Eye (tissue), 1 donor: ENCODE data around the gene MACO1.
"Not testable (repeated sequence)": the region's sequence is repeated elsewhere in the genome, so short reads cannot be mapped to it uniquely, and the experiment has no call there.

Source experiments
- DNase-seq: peaks from one replicate; pipeline ENCODE4 v3.0.0-alpha.2; 2015

MACO1 gene

GRCh38 chr1:25425098-25426085 is 5.3 kb upstream of the MACO1 start:
- no peak for DNase-seq

- no peak for DNase-seq
Observed at GRCh38 chr1:25427696-25428095, 3.0 kb upstream of the MACO1 start.

DNA sequence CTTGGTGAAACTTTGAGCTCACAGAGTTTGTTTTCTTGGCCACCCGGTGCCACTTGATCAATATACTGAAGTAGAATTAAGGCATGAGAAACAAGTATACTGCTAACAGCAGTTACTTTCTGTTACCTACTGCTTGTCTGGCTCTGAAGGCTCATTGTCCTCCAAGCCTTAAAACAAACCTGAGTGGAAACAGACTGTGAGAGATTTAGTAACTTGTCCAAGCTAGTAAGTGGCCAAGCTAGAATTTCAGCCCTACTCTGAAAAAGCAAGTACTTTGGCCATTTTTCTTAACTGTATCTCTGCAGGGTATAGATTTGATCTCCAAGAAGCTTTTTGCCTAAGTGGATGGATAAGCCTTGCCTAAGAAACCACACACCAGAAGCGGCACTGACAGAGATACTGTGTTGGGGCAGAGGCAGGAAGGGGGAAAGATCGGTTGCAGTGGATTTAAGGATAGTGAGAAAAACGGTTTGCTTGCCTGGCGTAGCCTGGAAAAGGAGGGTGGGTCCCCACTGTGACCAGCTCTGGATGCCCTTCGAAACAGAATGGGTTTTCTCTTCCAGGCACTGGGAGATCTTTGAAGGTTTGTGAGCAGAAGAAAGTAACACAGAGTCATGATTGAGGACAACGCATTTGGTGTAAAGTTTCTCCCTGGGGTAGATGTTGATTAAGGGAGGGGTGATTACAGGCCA is 2.1 kb upstream of the MACO1 start:
- DNase-seq = no peak

- peak; percentile 44 for DNase-seq
Observed at GRCh38 chr1:25430967-25431881, 527 bp downstream of the MACO1 start.

GRCh38 chr1:25431955-25432719 is 1.4 kb downstream of the MACO1 start:
- DNase-seq = no peak

- no peak for DNase-seq
Observed at GRCh38 chr1:25432749-25433388, 2.2 kb downstream of the MACO1 start.

- DNase-seq = no peak
Observed at GRCh38 chr1:25433389-25434186, 2.9 kb downstream of the MACO1 start.

DNA sequence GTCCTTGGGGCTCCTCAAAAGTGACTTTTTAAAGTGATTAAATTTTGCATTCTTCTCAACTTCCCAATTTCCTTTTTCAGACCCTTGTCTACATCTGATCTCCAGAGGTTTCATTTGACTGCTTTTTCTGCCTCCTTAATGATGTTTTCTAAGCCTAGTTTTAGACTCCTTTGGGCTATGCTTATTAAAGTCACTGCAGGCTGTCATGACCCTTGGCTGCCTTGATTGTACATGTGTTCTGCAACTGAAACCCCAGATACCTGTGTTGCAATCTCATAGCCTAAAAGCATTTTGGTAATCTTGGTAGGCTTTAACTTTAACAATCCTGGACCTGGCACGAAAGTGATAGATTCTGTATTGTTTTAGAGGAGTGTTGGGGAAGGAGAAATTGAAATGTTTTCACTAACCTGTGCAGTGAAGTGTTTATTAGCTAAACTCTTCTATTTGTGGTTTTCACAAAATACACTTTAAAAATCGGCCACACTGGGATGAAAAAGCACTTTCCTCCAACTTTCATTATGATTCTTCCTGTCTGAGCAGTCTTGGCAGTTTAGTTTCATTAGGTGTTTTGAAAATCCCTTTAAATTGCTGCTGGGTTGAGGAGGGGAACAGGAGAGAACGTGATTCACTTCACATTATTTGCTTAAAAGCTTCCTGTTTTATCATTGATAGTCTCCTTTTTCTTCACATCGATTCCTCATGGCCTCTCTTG is 4.9 kb downstream of the MACO1 start:
- DNase-seq = no peak

- DNase-seq = no peak
Observed at GRCh38 chr1:25437672-25438071, 7.0 kb downstream of the MACO1 start.

DNA sequence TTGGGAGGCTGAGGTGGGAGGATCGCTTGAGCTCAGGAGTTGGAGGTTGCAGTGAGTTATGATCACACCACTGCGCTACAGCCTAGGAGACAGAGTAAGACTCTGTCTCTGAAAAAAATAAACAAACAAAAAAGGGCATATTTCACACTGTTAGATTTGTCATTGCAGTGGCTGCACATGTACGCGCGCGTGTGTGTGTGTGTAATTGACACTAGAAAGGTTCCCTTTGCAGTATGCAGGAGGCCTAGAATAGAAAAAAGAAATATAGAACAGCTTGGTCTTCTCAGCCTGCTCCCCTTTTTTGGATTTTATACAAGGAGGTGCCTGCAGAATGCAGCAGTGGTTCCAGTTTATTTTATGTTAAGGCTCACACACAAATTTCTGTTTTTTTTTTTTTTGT is 8.6 kb downstream of the MACO1 start:
- DNase-seq = no peak

GRCh38 chr1:25442178-25442577 is 11.5 kb downstream of the MACO1 start:
- no peak for DNase-seq

DNA sequence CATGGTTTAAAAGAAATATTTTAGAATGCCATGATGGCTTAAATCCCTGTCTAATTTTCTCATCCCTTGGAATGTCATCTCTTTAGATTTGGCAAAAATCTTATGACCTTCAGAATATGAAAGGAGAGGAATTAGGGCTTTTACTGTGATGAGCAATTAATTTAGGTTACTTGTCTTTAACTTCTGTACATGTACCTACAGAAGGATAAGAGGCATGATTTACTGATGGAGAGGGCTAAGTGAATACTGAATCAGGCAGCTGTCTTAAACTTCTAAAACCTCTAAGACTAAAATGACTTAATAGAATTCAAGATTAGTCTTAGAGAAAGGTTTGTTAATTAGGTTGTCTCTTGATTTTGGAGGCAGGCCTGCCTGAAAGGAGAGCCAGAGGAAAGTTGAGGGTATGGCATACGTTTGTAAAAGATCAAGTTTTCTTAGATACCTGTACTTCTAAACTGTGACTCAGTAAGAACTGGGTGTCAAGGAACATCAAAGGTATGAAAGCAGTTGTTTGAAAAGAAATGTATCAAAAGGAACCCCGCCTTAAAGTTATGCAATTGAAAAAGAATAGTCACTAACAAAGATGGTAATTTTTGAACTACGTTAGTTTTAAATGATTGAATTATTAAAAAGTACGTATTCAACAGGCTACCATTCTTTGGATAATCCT is 12.5 kb downstream of the MACO1 start:
- no peak for DNase-seq

DNA sequence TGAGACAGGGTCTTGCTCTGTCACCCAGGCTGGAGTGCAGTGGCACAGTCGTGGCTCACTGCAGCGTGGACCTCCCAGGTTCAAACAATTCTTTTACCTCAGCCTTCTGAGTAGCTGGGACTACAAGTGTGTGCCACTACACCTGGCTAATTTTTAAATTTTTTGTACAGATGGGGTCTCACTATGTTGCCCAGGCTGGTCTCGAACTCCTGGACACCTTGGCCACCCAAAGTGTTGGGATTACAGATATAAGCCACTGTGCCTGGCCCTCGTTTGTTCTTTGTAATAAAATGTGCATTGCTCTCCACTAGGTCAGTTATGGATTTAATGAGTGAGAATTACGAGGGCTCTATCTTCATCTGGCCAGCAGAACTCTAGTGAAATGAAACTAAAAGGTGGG is 13.9 kb downstream of the MACO1 start:
- DNase-seq = not testable (repeated sequence)

GRCh38 chr1:25445993-25446538 is 15.4 kb downstream of the MACO1 start:
- no peak for DNase-seq

- no peak for DNase-seq
Observed at GRCh38 chr1:25447547-25447946, 16.9 kb downstream of the MACO1 start.

GRCh38 chr1:25450891-25451290 is 20.2 kb downstream of the MACO1 start:
- DNase-seq = no peak

DNA sequence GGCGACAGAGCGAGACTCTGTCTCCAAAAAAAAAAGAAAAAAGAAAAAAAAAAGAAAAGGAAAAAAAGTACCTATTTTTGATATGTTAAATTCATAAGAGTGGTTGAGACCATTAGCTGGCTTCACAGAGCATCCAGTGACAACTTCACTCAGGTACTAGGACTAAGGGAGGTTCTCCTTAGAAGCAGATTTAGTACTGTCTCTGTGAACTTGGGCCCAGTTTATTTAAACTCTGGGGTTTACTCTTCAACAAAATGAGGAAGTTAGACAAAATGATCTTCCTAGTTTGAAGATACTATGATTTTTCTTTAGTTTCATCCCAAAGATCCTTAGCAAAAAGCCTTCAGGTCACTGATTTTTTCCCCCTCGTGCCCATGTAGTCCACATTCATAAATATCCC is 21.2 kb downstream of the MACO1 start:
- DNase-seq = no peak

- no peak for DNase-seq
Observed at GRCh38 chr1:25456502-25456901, 25.8 kb downstream of the MACO1 start.
